Large intestine (tissue), 3 donors: ENCODE measurements around the gene NMRK2. TPM values are rescaled to one million over a fixed set of nuclear protein-coding genes. Genes with fewer than 3 reads are reported as not detected.

Experiments used
- DNase-seq, 2 donors: peaks; one replicate each; pipeline versions ENCODE4 v3.0.0 to v3.0.0-alpha.2; 2013
- H3K27ac ChIP-seq: one replicate; pipeline ENCODE4 v1.5.1; 2013; ENCODE audit warnings: low read length
- H3K27me3 ChIP-seq: 2 replicates; pipeline ENCODE4 v1.6.1; 2013; ENCODE audit warnings: low read length; ENCODE audit not compliant: control insufficient read depth, insufficient read depth
- H3K36me3 ChIP-seq: 2 replicates; pipeline ENCODE4 v1.6.1; 2013; ENCODE audit warnings: low read length; ENCODE audit not compliant: control insufficient read depth, insufficient read depth
- H3K4me1 ChIP-seq: one replicate; pipeline ENCODE4 v1.6.1; 2013; ENCODE audit warnings: low read length; ENCODE audit not compliant: control insufficient read depth, insufficient read depth
- H3K4me3 ChIP-seq: one replicate; pipeline ENCODE4 v1.5.1; 2013; ENCODE audit warnings: low read length
- H3K9me3 ChIP-seq: one replicate; pipeline ENCODE4 v1.6.1; 2013; ENCODE audit warnings: mild to moderate bottlenecking, low read depth, low read length, moderate library complexity; ENCODE audit not compliant: control insufficient read depth
- WGBS: methylation state at CpG from one replicate; pipeline ENCODE4 v1.1.5; 2013; ENCODE audit warnings: low lambda C conversion rate; ENCODE audit not compliant: insufficient coverage; 5-methylcytosine and 5-hydroxymethylcytosine counted together
- polyA plus RNA-seq: library from polyadenylated mRNA; unstranded; fragments of 120-200 nt; gene quantifications from one replicate; pipeline ENCODE4 v1.2.1, GENCODE V29; 2013

The NMRK2 gene
- polyA plus RNA-seq, 1 donor = 0.43 TPM

- Histone ChIP-seq H3K27me3 (peaks cover 6% of the 10 kb centered on the region), H3K4me1 (peaks cover 32% of the 10 kb centered on the region), H3K4me3 (no peak overlapping the region), H3K27ac (no peak overlapping the region), H3K36me3 (peaks cover 62% of the 10 kb centered on the region), H3K9me3 (peaks cover 19% of the 10 kb centered on the region)
- DNase-seq = no peak
- WGBS = no CpG with 5 or more reads among the region's 40 CpGs
Observed at GRCh38 chr19:3982701-3983541, 50.1 kb downstream of the NMRK2 start.

GRCh38 chr19:3983542-3983914 lies 50.7 kb downstream of the NMRK2 start:
- no peak overlapping the region for H3K27ac ChIP-seq
- no peak for DNase-seq
- WGBS = no CpG with 5 or more reads among the region's 7 CpGs
- peaks cover 18% of the 10 kb centered on the region for H3K9me3 ChIP-seq
- peak overlapping the region; percentile 97 for H3K4me3 ChIP-seq
- peaks cover 6% of the 10 kb centered on the region for H3K27me3 ChIP-seq
- H3K4me1 ChIP-seq = peaks cover 35% of the 10 kb centered on the region
- peaks cover 57% of the 10 kb centered on the region for H3K36me3 ChIP-seq

GRCh38 chr19:3983936-3984583 lies 51.2 kb downstream of the NMRK2 start:
- WGBS = no CpG with 5 or more reads among the region's 30 CpGs
- DNase-seq = peak; percentile 65 to 70
- peaks cover 53% of the 10 kb centered on the region for H3K36me3 ChIP-seq

GRCh38 chr19:3984584-3984907 lies 51.7 kb downstream of the NMRK2 start:
- Histone ChIP-seq H3K4me3 (peak overlapping the region; percentile 97), H3K27ac (peak overlapping the region; percentile 86), H3K4me1 (peaks cover 35% of the 10 kb centered on the region), H3K9me3 (peaks cover 18% of the 10 kb centered on the region), H3K27me3 (peaks cover 6% of the 10 kb centered on the region), H3K36me3 (peaks cover 48% of the 10 kb centered on the region)
- no peak for DNase-seq
- 0% methylated on average over 1 of the region's 10 CpGs for WGBS

More at GRCh38 chr19:3983936-3984583, 51.2 kb downstream of the NMRK2 start:
- Histone ChIP-seq H3K9me3 (peaks cover 18% of the 10 kb centered on the region), H3K27me3 (peaks cover 6% of the 10 kb centered on the region), H3K4me1 (peaks cover 35% of the 10 kb centered on the region), H3K4me3 (peak overlapping the region; percentile 97), H3K27ac (peak overlapping the region; percentile 86)

GRCh38 chr19:3984908-3985642 lies 52.2 kb downstream of the NMRK2 start, which contains the start of gene EEF2:
TSS of gene EEF2 (minus strand) at chr19:3985463. CDS start at chr19:3985380, 83 bp downstream.
- DNase-seq = peak; percentile 90 to 92
- peaks cover 6% of the 10 kb centered on the region for H3K27me3 ChIP-seq
- no CpG with 5 or more reads among the region's 80 CpGs for WGBS
- H3K4me1 ChIP-seq = peaks cover 35% of the 10 kb centered on the region
- peaks cover 14% of the 10 kb centered on the region for H3K9me3 ChIP-seq
- peak within 1 kb of the TSS; percentile 86 for H3K27ac ChIP-seq
- H3K4me3 ChIP-seq = peak within 1 kb of the TSS; percentile 97
- H3K36me3 ChIP-seq = peaks cover 43% of the 10 kb centered on the region

GRCh38 chr19:3985643-3986259 lies 52.9 kb downstream of the NMRK2 start:
- Histone ChIP-seq H3K27me3 (peaks cover 6% of the 10 kb centered on the region), H3K4me1 (peaks cover 35% of the 10 kb centered on the region), H3K9me3 (peaks cover 10% of the 10 kb centered on the region), H3K36me3 (peaks cover 36% of the 10 kb centered on the region), H3K4me3 (peak overlapping the region; percentile 97), H3K27ac (no peak overlapping the region)
- DNase-seq = no peak
- 0% methylated on average over 1 of the region's 19 CpGs for WGBS

GRCh38 chr19:3986260-3987041 lies 53.6 kb downstream of the NMRK2 start:
- peak; percentile 60 to 64 for DNase-seq
- WGBS = 20% methylated on average over 1 of the region's 21 CpGs
- Histone ChIP-seq H3K36me3 (peaks cover 29% of the 10 kb centered on the region), H3K27me3 (peaks cover 6% of the 10 kb centered on the region), H3K4me3 (no peak overlapping the region), H3K4me1 (peaks cover 35% of the 10 kb centered on the region), H3K9me3 (peaks cover 6% of the 10 kb centered on the region), H3K27ac (no peak overlapping the region)

GRCh38 chr19:3987619-3988371 lies 54.9 kb downstream of the NMRK2 start:
- peaks cover 3% of the 10 kb centered on the region for H3K9me3 ChIP-seq
- peaks cover 15% of the 10 kb centered on the region for H3K36me3 ChIP-seq
- no peak overlapping the region for H3K27ac ChIP-seq
- H3K4me1 ChIP-seq = peaks cover 35% of the 10 kb centered on the region
- H3K27me3 ChIP-seq = peaks cover 6% of the 10 kb centered on the region
- H3K4me3 ChIP-seq = no peak overlapping the region
- DNase-seq = peak; percentile 77 to 90
- no CpG with 5 or more reads among the region's 30 CpGs for WGBS

- 63% methylated on average over 1 of the region's 3 CpGs for WGBS
- no peak overlapping the region for H3K4me3 ChIP-seq
- H3K27me3 ChIP-seq = peaks cover 6% of the 10 kb centered on the region
- no peaks in the 10 kb centered on the region for H3K36me3 ChIP-seq
- no peaks in the 10 kb centered on the region for H3K9me3 ChIP-seq
- no peak overlapping the region for H3K27ac ChIP-seq
- DNase-seq = no peak
- H3K4me1 ChIP-seq = peaks cover 22% of the 10 kb centered on the region
Observed at GRCh38 chr19:3990815-3991117, 57.9 kb downstream of the NMRK2 start.
